KMS-11 (cell line): ENCODE results near the gene PPP6C.
"Not testable (repeated sequence)": the region's sequence is repeated elsewhere in the genome, so short reads cannot be mapped to it uniquely, and the experiment has no call there.

Experiments used
- H2AFZ ChIP-seq: fragments of 200-600 bp; sonication (generic); 2 replicates; pipeline ENCODE4 v1.6.1; 2016; ENCODE audit warnings: antibody characterized with exemption, mixed run types, low read depth
- H3K27ac ChIP-seq: fragments of 200-600 bp; sonication (generic); 2 replicates; pipeline ENCODE4 v1.6.1; 2016; ENCODE audit warnings: mild to moderate bottlenecking, mixed run types
- H3K27me3 ChIP-seq: fragments of 200-600 bp; sonication (generic); 2 replicates; pipeline ENCODE4 v1.6.1; 2017; ENCODE audit warnings: mild to moderate bottlenecking, low read depth, mixed run types, moderate library complexity; ENCODE audit not compliant: insufficient read depth
- H3K36me3 ChIP-seq: fragments of 200-600 bp; sonication (generic); 2 replicates; pipeline ENCODE4 v1.6.1; 2017; ENCODE audit warnings: mild to moderate bottlenecking, mixed run types; ENCODE audit not compliant: insufficient read depth
- H3K4me1 ChIP-seq: fragments of 200-600 bp; sonication (generic); 2 replicates; pipeline ENCODE4 v1.6.1; 2016; ENCODE audit warnings: mild to moderate bottlenecking, low read depth, mixed run types; ENCODE audit not compliant: poor library complexity, severe bottlenecking
- H3K4me2 ChIP-seq: fragments of 200-600 bp; sonication (generic); 2 replicates; pipeline ENCODE4 v1.7.0; 2016; ENCODE audit warnings: mild to moderate bottlenecking, mixed run types
- H3K4me3 ChIP-seq: fragments of 200-600 bp; sonication (generic); IDR thresholded peaks from 2 replicates; pipeline ENCODE4 v1.6.1; 2017; ENCODE audit warnings: low read depth, low read length, mixed read lengths; ENCODE audit not compliant: insufficient read depth
- H3K79me2 ChIP-seq: fragments of 200-600 bp; sonication (generic); 2 replicates; pipeline ENCODE4 v1.6.1; 2016; ENCODE audit warnings: low read depth, mixed run types; ENCODE audit not compliant: insufficient read depth
- H3K9ac ChIP-seq: fragments of 200-600 bp; sonication (generic); 2 replicates; pipeline ENCODE4 v1.6.1; 2016; ENCODE audit warnings: mild to moderate bottlenecking, mixed run types
- H4K20me1 ChIP-seq: fragments of 200-600 bp; sonication (generic); 2 replicates; pipeline ENCODE4 v1.6.1; 2016; ENCODE audit warnings: mild to moderate bottlenecking, mixed run types; ENCODE audit not compliant: insufficient read depth
- CTCF ChIP-seq: fragments of 200-600 bp; sonication (generic); conservative IDR thresholded peaks from 2 replicates; pipeline ENCODE4 v1.6.1; 2017; ENCODE audit warnings: low read depth, mild to moderate bottlenecking, antibody characterized with exemption, low read length, moderate library complexity, mixed read lengths

The PPP6C gene

GRCh38 chr9:125166762-125167161 lies 22.8 kb downstream of the PPP6C start:
- Histone ChIP-seq H3K27ac (no peak overlapping the region), H3K27me3 (no peaks in the 10 kb centered on the region), H3K36me3 (no peaks in the 10 kb centered on the region; the same call in 1 of the 2 replicates), H3K4me2 (no peak overlapping the region), H3K79me2 (peaks cover 21% of the 10 kb centered on the region), H3K4me3 (no peak overlapping the region), H4K20me1 (no peaks in the 10 kb centered on the region), H2AFZ (no peak overlapping the region), H3K9ac (no peak overlapping the region), H3K4me1 (no peaks in the 10 kb centered on the region)
- no peak for TF ChIP-seq CTCF

GRCh38 chr9:125162891-125163290 lies 26.7 kb downstream of the PPP6C start:
- not testable (repeated sequence) for H3K36me3 ChIP-seq, H3K4me2 ChIP-seq, H3K4me3 ChIP-seq, H3K27me3 ChIP-seq, H2AFZ ChIP-seq, H3K27ac ChIP-seq, H3K4me1 ChIP-seq, H3K9ac ChIP-seq, H3K79me2 ChIP-seq, H4K20me1 ChIP-seq

- peaks cover 3% of the 10 kb centered on the region for H3K79me2 ChIP-seq
- no peak for TF ChIP-seq CTCF
- H3K36me3 ChIP-seq = no peaks in the 10 kb centered on the region
- no peak overlapping the region for H3K4me2 ChIP-seq
- H3K4me3 ChIP-seq = no peak overlapping the region
- H3K9ac ChIP-seq = no peak overlapping the region
- no peaks in the 10 kb centered on the region for H4K20me1 ChIP-seq
- H3K4me1 ChIP-seq = no peaks in the 10 kb centered on the region
- no peak overlapping the region for H2AFZ ChIP-seq
- no peaks in the 10 kb centered on the region for H3K27me3 ChIP-seq
- no peak overlapping the region for H3K27ac ChIP-seq
Observed at GRCh38 chr9:125161284-125161918, 28.2 kb downstream of the PPP6C start.

GRCh38 chr9:125160750-125161149 lies 28.9 kb downstream of the PPP6C start:
- Histone ChIP-seq H2AFZ (no peak overlapping the region), H3K36me3 (no peaks in the 10 kb centered on the region), H4K20me1 (no peaks in the 10 kb centered on the region), H3K27me3 (no peaks in the 10 kb centered on the region), H3K9ac (no peak overlapping the region), H3K27ac (no peak overlapping the region), H3K4me3 (no peak overlapping the region), H3K4me1 (no peaks in the 10 kb centered on the region), H3K79me2 (no peaks in the 10 kb centered on the region; the same call in 1 of the 2 replicates), H3K4me2 (no peak overlapping the region)
- TF ChIP-seq CTCF = no peak

GRCh38 chr9:125156551-125156950 lies 33.1 kb downstream of the PPP6C start:
- no peak overlapping the region for H3K27ac ChIP-seq
- no peak overlapping the region for H3K4me2 ChIP-seq
- no peaks in the 10 kb centered on the region for H3K27me3 ChIP-seq
- H4K20me1 ChIP-seq = no peaks in the 10 kb centered on the region
- H3K4me1 ChIP-seq = no peaks in the 10 kb centered on the region
- H3K79me2 ChIP-seq = no peaks in the 10 kb centered on the region; the same call in 1 of the 2 replicates
- H2AFZ ChIP-seq = no peak overlapping the region
- no peak overlapping the region for H3K4me3 ChIP-seq
- no peaks in the 10 kb centered on the region for H3K36me3 ChIP-seq
- H3K9ac ChIP-seq = no peak overlapping the region
- TF ChIP-seq CTCF = no peak
